H9 (cell line): Measurements from ENCODE around the gene ACTR2. TPM values are rescaled to one million over a fixed set of nuclear protein-coding genes. Genes with fewer than 3 reads are reported as not detected.

Experiments
- DNase-seq: peaks from one replicate; pipeline ENCODE4 v3.0.0-alpha.2; 2017
- H2AFZ ChIP-seq: one replicate; pipeline ENCODE4 v1.6.1; 2013; ENCODE audit warnings: mild to moderate bottlenecking, low read length, control low read depth, moderate library complexity
- H2AK5ac ChIP-seq: 2 replicates; pipeline ENCODE4 v1.6.1; 2013; ENCODE audit warnings: low read length, control low read depth, mixed read lengths; ENCODE audit not compliant: insufficient read length
- H2BK120ac ChIP-seq: one replicate; pipeline ENCODE4 v1.6.1; 2013; ENCODE audit warnings: low read depth, mild to moderate bottlenecking, low read length, control low read depth, inconsistent platforms; ENCODE audit not compliant: poor library complexity, severe bottlenecking
- H2BK12ac ChIP-seq: 2 replicates; pipeline ENCODE4 v1.6.1; 2013; ENCODE audit warnings: low read length, control low read depth, mixed read lengths, low read depth; ENCODE audit not compliant: insufficient read length
- H2BK15ac ChIP-seq: 2 replicates; pipeline ENCODE4 v1.6.1; 2013; ENCODE audit warnings: low read depth, low read length, control low read depth
- H2BK20ac ChIP-seq: one replicate; pipeline ENCODE4 v1.6.1; 2013; ENCODE audit warnings: low read depth, mild to moderate bottlenecking, low read length, control low read depth, inconsistent platforms; ENCODE audit not compliant: poor library complexity, severe bottlenecking
- H2BK5ac ChIP-seq: 2 replicates; pipeline ENCODE4 v1.6.1; 2013; ENCODE audit warnings: low read length, control low read depth, mixed read lengths; ENCODE audit not compliant: insufficient read length
- H3K14ac ChIP-seq: 2 replicates; pipeline ENCODE4 v1.6.1; 2013; ENCODE audit warnings: low read length, control low read depth; ENCODE audit not compliant: insufficient read depth
- H3K18ac ChIP-seq: 2 replicates; pipeline ENCODE4 v1.6.1; 2013; ENCODE audit warnings: low read depth, mild to moderate bottlenecking, mixed read lengths, low read length, control low read depth; ENCODE audit not compliant: insufficient read length
- H3K23ac ChIP-seq: 2 replicates; pipeline ENCODE4 v1.6.1; 2013; ENCODE audit warnings: low read length, control low read depth, mixed read lengths, low read depth; ENCODE audit not compliant: insufficient read length
- H3K23me2 ChIP-seq: 2 replicates; pipeline ENCODE4 v1.6.1; 2013; ENCODE audit warnings: low read depth, mild to moderate bottlenecking, mixed read lengths, low read length, control low read depth; ENCODE audit not compliant: insufficient read length, poor library complexity, severe bottlenecking
- H3K27ac ChIP-seq: 2 replicates; pipeline ENCODE4 v1.5.1; 2013; ENCODE audit warnings: low read length, control low read depth, mixed read lengths, low read depth; ENCODE audit not compliant: insufficient read length
- H3K27me3 ChIP-seq: 2 replicates; pipeline ENCODE4 v1.6.1; 2013; ENCODE audit warnings: low read length, control low read depth, inconsistent platforms; ENCODE audit not compliant: insufficient read depth
- H3K4ac ChIP-seq: 2 replicates; pipeline ENCODE4 v1.6.1; 2013; ENCODE audit warnings: low read depth, mild to moderate bottlenecking, control low read depth, inconsistent platforms, low read length, moderate library complexity
- H3K4me1 ChIP-seq: 2 replicates; pipeline ENCODE4 v1.6.1; 2013; ENCODE audit warnings: low read length, control low read depth, inconsistent platforms; ENCODE audit not compliant: insufficient read depth
- H3K4me2 ChIP-seq: 2 replicates; pipeline ENCODE4 v1.6.1; 2013; ENCODE audit warnings: low read length, control low read depth, mixed read lengths; ENCODE audit not compliant: insufficient read length, insufficient read depth
- H3K56ac ChIP-seq: 2 replicates; pipeline ENCODE4 v1.6.1; 2013; ENCODE audit warnings: low read depth, mild to moderate bottlenecking, mixed read lengths, low read length, control low read depth; ENCODE audit not compliant: insufficient read length
- H3K79me1 ChIP-seq: 2 replicates; pipeline ENCODE4 v1.6.1; 2013; ENCODE audit warnings: low read depth, mild to moderate bottlenecking, moderate library complexity, low read length, control low read depth, inconsistent platforms; ENCODE audit not compliant: insufficient read depth, poor library complexity, severe bottlenecking
- H3K79me2 ChIP-seq: 2 replicates; pipeline ENCODE4 v1.6.1; 2013; ENCODE audit warnings: low read length, control low read depth, inconsistent platforms; ENCODE audit not compliant: insufficient read depth
- H3K9ac ChIP-seq: 2 replicates; pipeline ENCODE4 v1.6.1; 2013; ENCODE audit warnings: low read length, control low read depth, mixed read lengths; ENCODE audit not compliant: insufficient read length; ENCODE audit errors: extremely low read depth
- H3K9me3 ChIP-seq: one replicate; pipeline ENCODE4 v1.6.1; 2013; ENCODE audit warnings: low read depth, low read length, inconsistent platforms; ENCODE audit not compliant: control insufficient read depth
- H3T11ph ChIP-seq: one replicate; pipeline ENCODE4 v1.6.1; 2013; ENCODE audit warnings: mild to moderate bottlenecking, low read length, control low read depth, inconsistent platforms
- H4K20me1 ChIP-seq: one replicate; pipeline ENCODE4 v1.6.1; 2013; ENCODE audit not compliant: control insufficient read depth, insufficient read length, insufficient read depth
- H4K5ac ChIP-seq: 2 replicates; pipeline ENCODE4 v1.6.1; 2013; ENCODE audit warnings: low read depth, mild to moderate bottlenecking, mixed read lengths, low read length, control low read depth; ENCODE audit not compliant: insufficient read length
- H4K8ac ChIP-seq: replicated peaks from 2 replicates; pipeline ENCODE4 v1.6.1; 2013; ENCODE audit warnings: low read length, control low read depth, mixed read lengths, low read depth; ENCODE audit not compliant: insufficient read length
- H4K91ac ChIP-seq: 2 replicates; pipeline ENCODE4 v1.6.1; 2013; ENCODE audit warnings: low read depth, mild to moderate bottlenecking, moderate library complexity, mixed read lengths, low read length, control low read depth; ENCODE audit not compliant: insufficient read length
- H3K27ac Mint-ChIP-seq, 3 experiments: 2 replicates in 2 of 3; 3 replicates in 1 of 3; pipeline ENCODE4 v1.8.0; 2020 to 2021; ENCODE audit warnings: mixed read lengths in 3 of 3, mild to moderate bottlenecking in 1 of 3, moderate library complexity in 1 of 3
- H3K27me3 Mint-ChIP-seq: 2 replicates; pipeline ENCODE4 v1.8.0; 2021; ENCODE audit warnings: low read depth, mild to moderate bottlenecking, moderate library complexity, mixed read lengths
- H3K36me3 Mint-ChIP-seq, 3 experiments: 2 replicates in 2 of 3; 3 replicates in 1 of 3; pipeline ENCODE4 v1.8.0; 2020 to 2021; ENCODE audit warnings: low read depth in 3 of 3, mixed read lengths in 3 of 3; ENCODE audit not compliant: insufficient read depth in 1 of 3
- H3K4me1 Mint-ChIP-seq, 2 experiments: 2 replicates each; pipeline ENCODE4 v1.8.0; 2020; ENCODE audit warnings: mixed read lengths in 2 of 2
- H3K4me3 Mint-ChIP-seq, 2 experiments: 2 replicates in 1 of 2; 3 replicates in 1 of 2; pipeline ENCODE4 v1.8.0; 2020 to 2021; ENCODE audit warnings: mild to moderate bottlenecking in 2 of 2, mixed read lengths in 2 of 2, moderate library complexity in 1 of 2
- H3K9me3 Mint-ChIP-seq, 2 experiments: 2 replicates in 1 of 2; 3 replicates in 1 of 2; pipeline ENCODE4 v1.8.0; 2020; ENCODE audit warnings: mild to moderate bottlenecking in 2 of 2, mixed read lengths in 2 of 2, moderate library complexity in 1 of 2
- CTCF ChIP-seq: fragments of 200-600 bp; sonication (generic); conservative IDR thresholded peaks from 3 replicates; pipeline ENCODE4 v1.8.0; 2021; ENCODE audit warnings: antibody characterized with exemption, mild to moderate bottlenecking
- WGBS: extraction: QIAGEN DNeasy Blood & Tissue Kit; methylation state at CpG from one replicate; pipeline ENCODE4 v1.1.7; 2013; ENCODE audit warnings: missing lambda C conversion rate, low lambda C conversion rate, mixed read lengths; ENCODE audit not compliant: insufficient read length; ENCODE audit errors: extremely low coverage; 5-methylcytosine and 5-hydroxymethylcytosine counted together
- total RNA-seq: library from RNA; stranded (reverse); gene quantifications from 2 replicates; pipeline ENCODE4 v1.2.1, GENCODE V29; 2021

ACTR2 gene
- total RNA-seq, 1 experiment from 2014 or later: 176 TPM

DNA sequence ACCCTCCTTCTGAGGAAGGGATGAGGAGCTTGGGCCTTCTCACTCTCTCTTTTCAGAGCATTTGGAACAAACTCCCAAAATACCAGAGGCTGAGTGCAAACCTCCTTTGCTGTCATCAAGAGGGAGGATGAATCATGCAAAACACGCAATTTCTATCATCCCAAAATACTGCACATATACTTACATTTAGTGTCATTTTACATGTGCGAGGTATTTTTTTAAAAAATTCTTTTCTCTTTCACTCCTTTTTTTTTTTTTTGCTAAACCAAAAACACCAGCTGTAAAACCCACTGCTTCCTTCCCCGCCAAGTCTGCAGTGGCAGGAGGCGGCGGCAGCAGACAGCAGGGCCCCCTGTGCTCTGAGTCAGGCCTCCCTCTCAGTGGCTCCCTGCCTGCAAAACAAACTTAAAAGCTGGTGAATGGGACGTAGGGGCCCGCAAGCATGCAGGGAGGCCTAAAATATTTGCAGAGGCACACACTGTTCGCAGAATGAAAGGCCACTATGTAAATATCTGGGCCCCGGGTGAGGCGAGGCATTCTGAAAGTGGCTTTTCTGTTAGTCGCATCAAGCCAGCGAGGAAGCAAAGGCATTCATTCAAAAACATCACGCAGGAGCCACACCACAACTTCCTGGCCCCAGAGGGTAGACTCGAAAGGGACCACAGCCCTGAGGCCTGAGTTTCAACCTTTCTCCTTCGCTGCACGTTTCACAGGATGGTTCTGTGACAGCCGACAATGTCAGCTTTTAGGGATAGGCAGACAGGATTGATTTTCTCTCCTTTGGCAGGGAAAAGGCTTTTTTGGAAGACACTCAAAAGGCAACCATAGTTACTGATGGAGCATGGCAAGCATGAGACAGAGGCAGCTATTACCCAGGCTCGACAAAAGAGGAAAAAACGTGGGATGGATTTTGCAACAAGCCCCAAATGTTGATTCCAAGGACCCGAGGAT, 73.4 kb downstream of the ACTR2 start:
- Mint-ChIP-seq H3K27me3 (peaks cover 44% of the 10 kb centered on the region), H3K36me3 (no peaks in the 10 kb centered on the region), H3K4me1 (peaks cover 17 to 20% of the 10 kb centered on the region in 2 experiments), H3K27ac (no peak overlapping the region; a peak in 1 of 7 replicates), H3K9me3 (no peaks in the 10 kb centered on the region), H3K4me3 (no peak overlapping the region)
- TF ChIP-seq CTCF: no peak
- no peak overlapping the region for H3T11ph ChIP-seq
- H3K18ac ChIP-seq: no peak overlapping the region
- H3K23ac ChIP-seq: no peak overlapping the region
- H3K14ac ChIP-seq: no peak overlapping the region; the same call in 1 of the 2 replicates
- no peaks in the 10 kb centered on the region for H3K27me3 ChIP-seq
- H2BK20ac ChIP-seq: no peak overlapping the region
- H3K23me2 ChIP-seq: no peaks in the 10 kb centered on the region
- no peak overlapping the region for H3K4me2 ChIP-seq
- H4K8ac ChIP-seq: no peak overlapping the region
- no peak overlapping the region for H2AK5ac ChIP-seq
- no peak overlapping the region for H2BK5ac ChIP-seq
- H3K27ac ChIP-seq: no peak overlapping the region
- H2AFZ ChIP-seq: no peak overlapping the region
- H2BK12ac ChIP-seq: no peak overlapping the region
- no peaks in the 10 kb centered on the region for H3K9me3 ChIP-seq
- H4K91ac ChIP-seq: no peak overlapping the region
- no peak overlapping the region for H3K4ac ChIP-seq
- no peak for DNase-seq
- no peaks in the 10 kb centered on the region for H4K20me1 ChIP-seq
- no peak overlapping the region for H3K9ac ChIP-seq
- no peaks in the 10 kb centered on the region for H3K79me2 ChIP-seq
- H2BK15ac ChIP-seq: no peak overlapping the region
- WGBS: no CpG with 5 or more reads among the region's 20 CpGs
- no peak overlapping the region for H2BK120ac ChIP-seq
- H3K56ac ChIP-seq: no peak overlapping the region
- no peaks in the 10 kb centered on the region for H3K79me1 ChIP-seq
- H4K5ac ChIP-seq: no peak overlapping the region
- peaks cover 3% of the 10 kb centered on the region; the same call in 1 of the 2 replicates for H3K4me1 ChIP-seq
